GM06990 (cell line): ENCODE data around the gene ELAVL1.

Experiments used
- DNase-seq: peaks from one replicate; pipeline ENCODE4 v3.0.0-alpha.2; 2011; ENCODE audit not compliant: insufficient read length; ENCODE audit errors: extremely low read depth
- H3K27me3 ChIP-seq: replicated peaks from 2 replicates; pipeline ENCODE4 v1.6.0; 2011; ENCODE audit warnings: low read length; ENCODE audit not compliant: control insufficient read depth, insufficient read depth
- H3K36me3 ChIP-seq: 2 replicates; pipeline ENCODE4 v1.5.1; 2011; ENCODE audit warnings: low read length; ENCODE audit not compliant: control insufficient read depth, insufficient read depth
- H3K4me3 ChIP-seq: replicated peaks from 2 replicates; pipeline ENCODE4 v1.5.1; 2011; ENCODE audit warnings: low read depth, mild to moderate bottlenecking, control low read depth, low read length
- CTCF ChIP-seq: IDR thresholded peaks from 2 replicates; pipeline ENCODE4 v1.5.1; 2011; ENCODE audit warnings: low read length, control low read depth, mild to moderate bottlenecking, inconsistent platforms; ENCODE audit not compliant: insufficient read depth, poor library complexity, severe bottlenecking

Gene ELAVL1

DNA sequence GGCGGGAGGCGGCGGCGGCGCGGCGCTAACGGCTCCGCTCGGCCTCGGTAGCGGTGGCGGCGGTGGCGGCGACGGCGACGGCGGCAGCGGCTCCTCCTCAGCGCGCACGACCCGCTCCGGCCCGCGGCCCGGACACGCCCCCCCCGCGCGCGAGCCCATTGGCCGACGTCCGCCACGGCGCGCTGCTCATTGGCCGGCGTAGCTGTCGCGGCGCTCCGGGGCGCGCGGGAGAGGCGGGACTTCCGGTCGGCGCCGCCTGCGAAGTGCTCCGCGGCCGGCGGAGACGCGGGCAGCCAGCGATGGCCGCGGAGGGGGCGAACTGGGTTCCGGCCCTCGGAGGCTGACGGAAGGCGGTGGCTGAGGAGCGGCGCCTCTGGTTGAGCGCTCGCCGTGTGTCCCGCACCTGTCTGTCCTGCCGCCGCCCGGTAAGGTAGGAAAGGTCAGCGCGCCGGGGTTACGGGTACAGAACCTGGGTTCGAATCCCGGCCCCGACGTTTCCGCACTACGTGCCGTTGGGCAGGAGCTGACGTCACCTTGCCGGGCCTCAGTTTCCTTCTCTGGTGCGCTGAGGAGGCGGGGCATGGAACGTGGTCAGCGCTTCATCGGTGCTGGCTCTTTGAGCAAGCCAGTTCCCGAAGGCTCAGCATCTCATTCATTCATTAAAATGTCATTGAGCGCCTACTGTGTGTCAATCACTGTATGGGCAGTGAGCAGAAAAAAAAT is at the start of gene ELAVL1:
Gene ELAVL1 (minus strand): TSS at position 108 of the 723 bp plus-strand sequence. CDS start 13,826 bp downstream, outside the sequence.
- Histone ChIP-seq H3K27me3 (no peaks in the 10 kb centered on the region), H3K4me3 (peak within 1 kb of the TSS; percentile 90), H3K36me3 (peaks cover 3% of the 10 kb centered on the region)
- DNase-seq: peak; percentile 96
- no peak for TF ChIP-seq CTCF

DNA sequence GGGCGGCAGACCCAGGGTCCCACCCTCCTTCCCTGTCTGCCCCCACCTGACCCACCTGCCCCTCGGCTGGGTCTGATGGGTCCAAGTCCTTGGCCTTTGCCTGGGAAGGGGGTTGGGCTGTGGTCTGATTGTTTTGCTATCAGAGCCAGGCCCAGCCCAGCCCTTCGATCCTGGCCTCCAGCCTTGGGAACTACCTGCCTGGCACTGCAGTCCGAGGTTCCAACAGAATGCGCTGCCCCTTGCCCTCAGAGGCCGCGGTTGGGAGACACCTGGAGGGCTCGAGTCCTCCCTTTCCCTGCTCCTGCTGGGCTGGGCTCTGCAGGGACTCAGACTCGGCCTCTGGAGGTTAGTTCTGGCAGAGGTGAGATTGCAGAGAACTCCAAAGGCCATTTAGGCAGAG is 48.7 kb upstream of the ELAVL1 start:
- DNase-seq: no peak
- no peak for TF ChIP-seq CTCF
- Histone ChIP-seq H3K27me3 (no peaks in the 10 kb centered on the region), H3K36me3 (no peaks in the 10 kb centered on the region), H3K4me3 (no peak overlapping the region)

DNA sequence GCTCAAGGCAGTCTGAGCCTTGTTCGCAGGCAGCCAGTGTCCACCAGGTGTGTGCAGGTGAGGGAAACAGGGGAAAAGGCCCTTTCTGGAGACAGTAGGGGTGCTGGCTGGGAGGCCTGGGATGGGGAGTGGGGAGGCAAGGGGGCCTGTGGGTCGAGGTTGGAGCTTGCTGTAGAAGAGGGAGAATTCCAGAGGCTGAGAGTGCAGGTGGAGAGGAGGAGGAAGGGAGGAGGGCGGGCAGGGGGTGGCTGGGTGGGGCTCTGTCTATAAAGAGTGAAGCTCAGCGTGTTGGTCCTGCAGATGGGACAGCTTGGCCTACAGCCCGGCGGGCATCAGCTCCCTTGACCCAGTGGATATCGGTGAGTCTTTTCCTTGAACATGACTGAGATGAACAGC is 47.0 kb upstream of the ELAVL1 start, which contains the start of gene CCL25:
Gene CCL25 (plus strand): TSS at position 297 of the 396 bp plus-strand sequence. CDS start 290 bp downstream, outside the sequence.
- H3K4me3 ChIP-seq: no peak within 1 kb of the TSS
- DNase-seq: no peak
- H3K27me3 ChIP-seq: no peaks in the 10 kb centered on the region
- no peaks in the 10 kb centered on the region for H3K36me3 ChIP-seq
- no peak for TF ChIP-seq CTCF

DNA sequence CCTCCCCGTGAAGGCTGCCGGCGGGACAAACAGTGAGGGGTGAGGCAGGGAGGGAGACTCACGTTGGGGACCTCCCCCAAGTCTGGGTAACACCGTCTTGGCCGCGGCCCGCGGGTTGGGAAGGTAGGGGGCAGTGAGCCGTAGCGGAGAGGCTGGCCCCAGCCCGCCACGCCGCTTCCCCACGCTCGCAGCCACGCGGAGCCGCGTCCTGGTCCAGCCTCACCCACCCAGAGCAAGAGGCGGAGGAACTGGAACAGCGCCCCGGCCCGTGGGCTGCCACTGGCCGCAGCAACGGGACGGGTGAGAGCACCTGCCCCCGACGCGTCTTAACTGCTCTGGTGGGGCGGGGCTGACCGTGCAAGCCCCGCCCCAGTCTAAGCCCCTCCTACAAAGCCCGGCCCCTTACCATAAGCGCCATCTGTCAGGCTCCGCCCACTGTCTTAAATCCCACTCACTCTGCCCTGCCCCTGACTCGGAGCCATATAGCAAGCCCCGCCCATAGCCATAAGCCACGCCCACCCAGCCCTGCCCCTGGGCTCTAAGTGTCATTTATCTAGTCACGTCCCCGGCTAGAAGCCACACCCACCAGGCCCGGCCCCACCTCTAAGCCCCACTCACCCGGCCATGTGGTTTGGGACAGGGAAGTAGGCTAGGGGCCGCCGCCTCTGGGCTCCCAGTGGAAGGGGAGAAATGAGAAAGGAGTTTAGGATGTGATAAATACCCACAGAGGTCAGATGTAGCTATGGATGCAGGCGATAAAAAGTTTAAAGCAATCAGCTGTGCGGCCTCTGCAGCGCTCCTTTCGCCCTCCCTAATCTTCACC is 45.0 kb upstream of the ELAVL1 start:
- Histone ChIP-seq H3K27me3 (no peaks in the 10 kb centered on the region), H3K36me3 (no peaks in the 10 kb centered on the region), H3K4me3 (peak overlapping the region; percentile 50)

DNA sequence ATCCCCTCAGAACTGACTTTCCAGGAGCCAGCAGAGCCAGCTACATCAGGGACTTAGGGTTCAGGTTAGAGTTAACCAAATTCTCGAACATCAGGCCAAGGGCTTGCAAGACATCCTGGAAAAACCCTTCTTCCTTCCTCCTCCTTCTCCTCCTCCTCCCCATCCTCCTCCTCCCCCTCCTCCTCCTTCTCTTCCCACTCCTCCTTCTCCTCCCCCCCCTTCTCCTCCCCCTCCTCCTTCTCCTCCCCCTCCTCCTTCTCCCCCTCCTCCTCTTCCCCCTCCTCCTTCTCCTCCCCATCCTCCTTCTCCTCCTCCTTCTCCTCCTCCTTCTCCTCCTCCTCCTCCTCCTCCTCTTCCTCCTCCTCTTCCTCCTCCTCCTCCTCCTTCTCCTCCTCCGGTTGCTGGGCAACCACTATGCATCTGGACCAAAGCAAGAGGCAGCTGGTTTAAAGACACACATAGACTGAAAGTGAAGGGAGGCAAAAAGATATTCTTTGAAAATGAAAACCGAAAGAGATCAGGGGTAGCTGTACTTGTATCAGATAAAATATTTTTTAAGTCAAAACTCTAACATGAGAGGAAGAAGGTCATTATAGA is 41.2 kb upstream of the ELAVL1 start:
- H3K4me3 ChIP-seq: no peak overlapping the region
- DNase-seq: no peak
- H3K27me3 ChIP-seq: no peaks in the 10 kb centered on the region
- no peak for TF ChIP-seq CTCF
- no peaks in the 10 kb centered on the region for H3K36me3 ChIP-seq

More for the DNA sequence above, 45.0 kb upstream of the ELAVL1 start:
- peak; percentile 96 for DNase-seq
- TF ChIP-seq CTCF: no peak
